HL-60 (cell line): Measurements from ENCODE around the gene FOXL3.

ENCODE experiments used
- GABPA ChIP-seq: IDR thresholded peaks from 2 replicates; pipeline ENCODE4 v1.6.1; 2012; ENCODE audit warnings: low read depth
- POLR2AphosphoS5 ChIP-seq: IDR thresholded peaks from 2 replicates; pipeline ENCODE4 v1.6.1; 2012; ENCODE audit warnings: low read depth
- SPI1 ChIP-seq: IDR thresholded peaks from 2 replicates; pipeline ENCODE4 v1.6.1; 2012; ENCODE audit warnings: low read depth, mild to moderate bottlenecking, borderline replicate concordance
- TF ChIP-seq, protein P1 (sequence below): IDR thresholded peaks from one replicate; pipeline ENCODE4 v1.5.1; 2011; ENCODE audit warnings: low read length, control low read depth, inconsistent platforms; ENCODE audit not compliant: insufficient read depth
- TF ChIP-seq, protein P2 (sequence below): IDR thresholded peaks from 2 replicates; pipeline ENCODE4 v1.6.1; 2012; ENCODE audit warnings: low read depth; ENCODE audit not compliant: insufficient replicate concordance

DNA sequence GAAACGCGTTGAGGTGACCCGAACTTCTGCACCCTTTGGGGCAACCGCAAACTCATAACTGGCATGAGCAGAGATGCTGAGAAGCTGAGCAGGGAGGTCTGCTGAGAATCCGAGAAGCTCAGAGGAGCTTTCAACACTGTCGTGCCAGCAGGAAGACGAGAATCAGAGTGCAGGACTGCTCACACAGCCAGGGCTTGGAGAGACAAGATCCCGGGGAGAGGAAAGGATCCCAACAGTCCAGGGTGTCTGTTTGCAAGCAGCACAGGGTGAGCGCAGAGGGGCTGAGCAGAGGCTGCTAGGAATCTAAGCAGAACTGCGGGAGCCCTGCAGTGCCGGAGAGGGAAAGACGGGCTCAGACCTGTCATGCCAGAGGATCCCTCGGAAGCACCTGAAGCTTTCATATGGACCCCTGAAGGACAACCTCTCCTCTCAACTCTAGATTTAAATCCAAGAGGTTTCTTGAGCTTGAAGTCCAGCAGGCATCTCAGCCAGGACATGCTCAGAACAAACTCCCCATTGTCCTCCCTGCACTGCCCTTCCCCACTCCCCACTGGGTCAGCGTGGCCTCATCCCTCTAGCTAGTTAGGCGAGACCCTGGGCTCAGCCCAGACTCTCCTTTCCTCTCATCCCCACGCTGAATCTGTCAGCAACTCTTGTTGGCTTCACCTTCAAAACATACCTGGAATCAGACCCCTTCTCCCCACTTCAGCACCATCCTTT is 40.7 kb downstream of the FOXL3 start:
- TF ChIP-seq POLR2AphosphoS5: no peak
- TF ChIP-seq, protein P1, sequence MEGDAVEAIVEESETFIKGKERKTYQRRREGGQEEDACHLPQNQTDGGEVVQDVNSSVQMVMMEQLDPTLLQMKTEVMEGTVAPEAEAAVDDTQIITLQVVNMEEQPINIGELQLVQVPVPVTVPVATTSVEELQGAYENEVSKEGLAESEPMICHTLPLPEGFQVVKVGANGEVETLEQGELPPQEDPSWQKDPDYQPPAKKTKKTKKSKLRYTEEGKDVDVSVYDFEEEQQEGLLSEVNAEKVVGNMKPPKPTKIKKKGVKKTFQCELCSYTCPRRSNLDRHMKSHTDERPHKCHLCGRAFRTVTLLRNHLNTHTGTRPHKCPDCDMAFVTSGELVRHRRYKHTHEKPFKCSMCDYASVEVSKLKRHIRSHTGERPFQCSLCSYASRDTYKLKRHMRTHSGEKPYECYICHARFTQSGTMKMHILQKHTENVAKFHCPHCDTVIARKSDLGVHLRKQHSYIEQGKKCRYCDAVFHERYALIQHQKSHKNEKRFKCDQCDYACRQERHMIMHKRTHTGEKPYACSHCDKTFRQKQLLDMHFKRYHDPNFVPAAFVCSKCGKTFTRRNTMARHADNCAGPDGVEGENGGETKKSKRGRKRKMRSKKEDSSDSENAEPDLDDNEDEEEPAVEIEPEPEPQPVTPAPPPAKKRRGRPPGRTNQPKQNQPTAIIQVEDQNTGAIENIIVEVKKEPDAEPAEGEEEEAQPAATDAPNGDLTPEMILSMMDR: no peak
- TF ChIP-seq, protein P2, sequence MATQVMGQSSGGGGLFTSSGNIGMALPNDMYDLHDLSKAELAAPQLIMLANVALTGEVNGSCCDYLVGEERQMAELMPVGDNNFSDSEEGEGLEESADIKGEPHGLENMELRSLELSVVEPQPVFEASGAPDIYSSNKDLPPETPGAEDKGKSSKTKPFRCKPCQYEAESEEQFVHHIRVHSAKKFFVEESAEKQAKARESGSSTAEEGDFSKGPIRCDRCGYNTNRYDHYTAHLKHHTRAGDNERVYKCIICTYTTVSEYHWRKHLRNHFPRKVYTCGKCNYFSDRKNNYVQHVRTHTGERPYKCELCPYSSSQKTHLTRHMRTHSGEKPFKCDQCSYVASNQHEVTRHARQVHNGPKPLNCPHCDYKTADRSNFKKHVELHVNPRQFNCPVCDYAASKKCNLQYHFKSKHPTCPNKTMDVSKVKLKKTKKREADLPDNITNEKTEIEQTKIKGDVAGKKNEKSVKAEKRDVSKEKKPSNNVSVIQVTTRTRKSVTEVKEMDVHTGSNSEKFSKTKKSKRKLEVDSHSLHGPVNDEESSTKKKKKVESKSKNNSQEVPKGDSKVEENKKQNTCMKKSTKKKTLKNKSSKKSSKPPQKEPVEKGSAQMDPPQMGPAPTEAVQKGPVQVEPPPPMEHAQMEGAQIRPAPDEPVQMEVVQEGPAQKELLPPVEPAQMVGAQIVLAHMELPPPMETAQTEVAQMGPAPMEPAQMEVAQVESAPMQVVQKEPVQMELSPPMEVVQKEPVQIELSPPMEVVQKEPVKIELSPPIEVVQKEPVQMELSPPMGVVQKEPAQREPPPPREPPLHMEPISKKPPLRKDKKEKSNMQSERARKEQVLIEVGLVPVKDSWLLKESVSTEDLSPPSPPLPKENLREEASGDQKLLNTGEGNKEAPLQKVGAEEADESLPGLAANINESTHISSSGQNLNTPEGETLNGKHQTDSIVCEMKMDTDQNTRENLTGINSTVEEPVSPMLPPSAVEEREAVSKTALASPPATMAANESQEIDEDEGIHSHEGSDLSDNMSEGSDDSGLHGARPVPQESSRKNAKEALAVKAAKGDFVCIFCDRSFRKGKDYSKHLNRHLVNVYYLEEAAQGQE: no peak
- no peak for TF ChIP-seq SPI1
- no peak for TF ChIP-seq GABPA
